Subcutaneous abdominal adipose tissue (tissue), 5 donors: ENCODE data around the gene CDC16.
"Not testable (repeated sequence)": the region's sequence is repeated elsewhere in the genome, so short reads cannot be mapped to it uniquely, and the experiment has no call there.

Experiments
- H3K27ac ChIP-seq: one replicate; pipeline ENCODE4 v1.7.0; 2013; ENCODE audit warnings: low read depth, mild to moderate bottlenecking, inconsistent platforms, low read length, moderate library complexity
- H3K27me3 ChIP-seq, 5 donors: one replicate each; pipeline ENCODE4 v1.7.0; 2013; ENCODE audit warnings: low read length in 5 of 5, inconsistent platforms in 1 of 5; ENCODE audit not compliant: control insufficient read depth in 5 of 5, insufficient read depth in 4 of 5
- H3K36me3 ChIP-seq, 5 donors: one replicate each; pipeline ENCODE4 v1.7.0; 2013; ENCODE audit warnings: low read length in 5 of 5; ENCODE audit not compliant: control insufficient read depth in 5 of 5, insufficient read depth in 5 of 5
- H3K4me1 ChIP-seq, 5 donors: one replicate each; pipeline ENCODE4 v1.7.0; 2013; ENCODE audit warnings: low read length in 5 of 5, mild to moderate bottlenecking in 3 of 5, moderate library complexity in 1 of 5; ENCODE audit not compliant: control insufficient read depth in 5 of 5, insufficient read depth in 5 of 5
- H3K4me3 ChIP-seq, 5 donors: one replicate each; pipeline ENCODE4 v1.7.0; 2013; ENCODE audit warnings: low read length in 5 of 5, low read depth in 1 of 5
- H3K9ac ChIP-seq, 5 donors: one replicate each; pipeline ENCODE4 v1.7.0; 2013; ENCODE audit warnings: low read length in 5 of 5, mild to moderate bottlenecking in 4 of 5, moderate library complexity in 3 of 5
- H3K9me3 ChIP-seq, 5 donors: one replicate each; pipeline ENCODE4 v1.7.0; 2013; ENCODE audit warnings: low read length in 5 of 5; ENCODE audit not compliant: control insufficient read depth in 5 of 5
- donor health status: healthy.
- donor health status: healthy.
- donor health status: healthy.
- donor health status: healthy.
- donor health status: healthy.

CDC16 gene

DNA sequence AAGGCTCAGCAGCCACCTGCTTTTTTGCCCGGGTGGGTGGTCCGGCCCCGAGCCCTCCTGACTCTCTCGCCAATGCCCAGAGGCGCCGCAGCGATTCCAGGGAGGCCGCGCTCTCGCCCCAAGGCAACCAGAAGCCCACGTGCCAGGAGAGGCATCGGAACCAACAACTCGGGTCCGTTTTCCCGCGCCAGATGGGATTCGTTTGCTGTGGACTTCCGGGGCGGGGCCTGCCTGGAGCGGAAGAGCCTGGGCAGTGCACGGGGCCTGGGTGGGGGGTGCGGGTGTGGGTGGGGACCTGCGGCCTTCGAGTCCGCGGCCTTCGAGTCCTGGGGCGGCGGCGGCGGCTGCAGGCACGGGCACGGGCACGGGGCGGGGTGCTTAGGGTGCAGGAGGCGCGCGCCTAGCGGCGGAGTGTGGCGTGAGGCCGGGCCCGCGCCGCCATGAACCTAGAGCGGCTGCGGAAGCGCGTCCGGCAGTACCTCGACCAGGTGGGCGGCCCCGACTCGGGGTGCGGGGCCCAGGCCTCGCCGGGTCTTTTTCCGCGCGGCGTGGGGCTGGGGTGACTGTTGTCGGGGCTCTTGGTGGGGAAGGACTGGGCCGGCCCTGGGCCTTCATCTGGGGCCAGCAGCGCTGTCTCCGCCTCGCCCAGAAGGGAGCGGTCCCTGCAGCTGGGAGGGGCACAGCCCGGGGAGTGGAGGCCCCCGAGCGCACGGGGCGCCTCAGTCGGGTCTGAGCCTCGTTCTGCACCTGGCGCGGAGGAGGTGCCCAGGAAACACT is at the start of gene CDC16:
Gene CDC16, plus strand, starts transcription at position 253 of the 777 bp plus-strand sequence. Its CDS starts 188 bp downstream, at position 441.
- Histone ChIP-seq H3K27ac (peak within 1 kb of the TSS; percentile 76), H3K4me3 (peak within 1 kb of the TSS; percentile 70 to 86 (median 84)), H3K9me3 (no peaks in the 10 kb centered on the region), H3K4me1 (peaks cover 0 to 20% (median 16%) of the 10 kb centered on the region in 5 donors), H3K27me3 (peaks cover 0 to 10% (median 7%) of the 10 kb centered on the region in 5 donors), H3K9ac (peak within 1 kb of the TSS; percentile 60 to 92 (median 88)), H3K36me3 (peaks cover 13 to 29% (median 28%) of the 10 kb centered on the region in 5 donors)

- Histone ChIP-seq H3K27ac (no peak overlapping the region), H3K36me3 (no peaks in the 10 kb centered on the region)
These were observed 49.3 kb upstream of the CDC16 start for GRCh38 chr13:114185182-114185971.

DNA sequence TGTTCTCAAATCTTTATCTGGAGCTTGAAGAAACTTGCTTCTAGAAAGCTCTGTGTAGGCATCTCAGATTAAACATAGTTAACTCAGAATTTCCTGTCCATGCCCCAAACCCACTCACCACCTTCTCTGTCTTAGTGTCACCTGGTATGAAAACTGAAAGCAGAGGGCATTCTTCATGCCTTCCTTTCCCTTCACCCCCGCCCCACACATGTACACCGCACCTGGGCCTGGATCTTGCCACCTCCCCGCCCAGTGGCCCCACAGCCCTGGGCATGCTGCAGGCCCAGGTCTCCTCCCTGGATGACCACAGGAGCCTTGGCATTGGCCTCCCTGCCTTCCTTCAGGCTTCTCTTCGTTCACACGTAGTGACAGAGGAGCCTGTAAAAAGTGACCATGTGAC is 39.8 kb upstream of the CDC16 start:
- Histone ChIP-seq H3K27ac (no peak overlapping the region), H3K4me3 (no peak overlapping the region), H3K36me3 (no peaks in the 10 kb centered on the region)

More at GRCh38 chr13:114185182-114185971, 49.3 kb upstream of the CDC16 start:
- Histone ChIP-seq H3K9me3 (peaks cover 3 to 14% (median 5%) of the 10 kb centered on the region in 5 donors), H3K27me3 (peaks cover 0 to 4% (median 0%) of the 10 kb centered on the region in 5 donors), H3K9ac (no peak overlapping the region), H3K4me3 (no peak overlapping the region), H3K4me1 (no peaks in the 10 kb centered on the region)

GRCh38 chr13:114196629-114197028 is 38.1 kb upstream of the CDC16 start:
- Histone ChIP-seq H3K9ac (no peak overlapping the region), H3K36me3 (no peaks in the 10 kb centered on the region), H3K27me3 (peaks cover 5 to 15% (median 8%) of the 10 kb centered on the region in 5 donors), H3K27ac (no peak overlapping the region), H3K4me1 (peaks cover 0 to 13% (median 7%) of the 10 kb centered on the region in 5 donors), H3K4me3 (no peak overlapping the region), H3K9me3 (no peaks in the 10 kb centered on the region)

More for the DNA sequence above, 39.8 kb upstream of the CDC16 start:
- Histone ChIP-seq H3K9me3 (peaks cover 0 to 6% (median 3%) of the 10 kb centered on the region in 5 donors), H3K9ac (no peak overlapping the region), H3K4me1 (peaks cover 0 to 1% (median 0%) of the 10 kb centered on the region in 5 donors), H3K27me3 (peaks cover 0 to 4% (median 0%) of the 10 kb centered on the region in 5 donors)

DNA sequence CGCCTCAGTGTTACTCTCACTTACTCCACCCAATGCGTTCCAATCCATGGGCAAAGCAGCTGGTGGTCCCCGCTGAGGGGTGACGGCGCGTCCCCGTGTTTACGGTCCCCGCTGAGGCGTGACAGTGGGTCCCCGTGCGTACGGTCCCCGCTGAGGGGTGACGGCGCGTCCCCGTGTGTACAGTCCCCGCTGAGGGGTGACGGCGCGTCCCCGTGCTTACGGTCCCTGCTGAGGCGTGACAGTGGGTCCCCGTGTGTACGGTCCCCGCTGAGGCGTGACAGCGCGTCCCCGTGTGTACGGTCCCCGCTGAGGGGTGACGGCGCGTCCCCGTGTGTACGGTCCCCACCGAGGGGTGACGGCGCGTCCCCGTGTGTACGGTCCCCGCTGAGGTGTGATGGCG is 36.1 kb upstream of the CDC16 start:
- Histone ChIP-seq H3K9me3 (no peaks in the 10 kb centered on the region), H3K27ac (no peak overlapping the region), H3K9ac (no peak overlapping the region), H3K27me3 (peaks cover 5 to 15% (median 9%) of the 10 kb centered on the region in 5 donors), H3K4me3 (no peak overlapping the region), H3K4me1 (peaks cover 0 to 13% (median 7%) of the 10 kb centered on the region in 5 donors), H3K36me3 (no peaks in the 10 kb centered on the region)

- H3K27ac ChIP-seq, H3K36me3 ChIP-seq, H3K9me3 ChIP-seq, H3K4me3 ChIP-seq, H3K9ac ChIP-seq: not testable (repeated sequence)
- Histone ChIP-seq H3K4me1 (peaks cover 0 to 13% (median 7%) of the 10 kb centered on the region in 5 donors), H3K27me3 (peaks cover 5 to 15% (median 9%) of the 10 kb centered on the region in 5 donors)
These were observed 35.2 kb upstream of the CDC16 start for GRCh38 chr13:114199526-114199925.

- Histone ChIP-seq H3K9me3 (no peaks in the 10 kb centered on the region), H3K4me3 (peak overlapping the region in 1 of 5 donors; percentile 61)
These were observed 34.7 kb upstream of the CDC16 start for GRCh38 chr13:114199954-114200353.

GRCh38 chr13:114200399-114200911 is 34.2 kb upstream of the CDC16 start:
- Histone ChIP-seq H3K36me3 (no peaks in the 10 kb centered on the region), H3K9ac (no peak overlapping the region), H3K27ac (no peak overlapping the region), H3K4me1 (peaks cover 0 to 13% (median 7%) of the 10 kb centered on the region in 5 donors), H3K4me3 (peak overlapping the region in 1 of 5 donors; percentile 61), H3K27me3 (peaks cover 5 to 13% (median 9%) of the 10 kb centered on the region in 5 donors), H3K9me3 (no peaks in the 10 kb centered on the region)

More at GRCh38 chr13:114199954-114200353, 34.7 kb upstream of the CDC16 start:
- H3K9ac ChIP-seq = no peak overlapping the region
- H3K27ac ChIP-seq = no peak overlapping the region
- H3K36me3 ChIP-seq = no peaks in the 10 kb centered on the region
- H3K27me3 ChIP-seq = peaks cover 5 to 13% (median 9%) of the 10 kb centered on the region in 5 donors
- peaks cover 0 to 13% (median 7%) of the 10 kb centered on the region in 5 donors for H3K4me1 ChIP-seq

GRCh38 chr13:114202581-114202980 is 32.1 kb upstream of the CDC16 start:
- no peak overlapping the region for H3K27ac ChIP-seq
- peaks cover 5 to 13% (median 9%) of the 10 kb centered on the region in 5 donors for H3K27me3 ChIP-seq
- H3K36me3 ChIP-seq = no peaks in the 10 kb centered on the region

More at GRCh38 chr13:114202581-114202980, 32.1 kb upstream of the CDC16 start:
- H3K4me1 ChIP-seq = peaks cover 0 to 13% (median 7%) of the 10 kb centered on the region in 5 donors
- H3K9ac ChIP-seq = no peak overlapping the region
- H3K4me3 ChIP-seq = no peak overlapping the region
- H3K9me3 ChIP-seq = peaks cover 0 to 5% (median 0%) of the 10 kb centered on the region in 5 donors
